Fibroblast of pulmonary artery (primary cell): ENCODE data around the gene THAP8.

Experiments used
- DNase-seq: peaks from one replicate; pipeline ENCODE4 v3.0.0-alpha.2; 2010; ENCODE audit warnings: low read depth
- H3K4me3 ChIP-seq: replicated peaks from 2 replicates; pipeline ENCODE4 v1.5.1; 2011; ENCODE audit warnings: low read depth, mild to moderate bottlenecking, control low read depth, low read length, moderate library complexity
- TF ChIP-seq, protein P1 (sequence below): IDR thresholded peaks from 2 replicates; pipeline ENCODE4 v1.5.1; 2011; ENCODE audit warnings: mild to moderate bottlenecking, control low read depth, low read length, inconsistent platforms; ENCODE audit errors: missing control alignments

Gene THAP8

DNA sequence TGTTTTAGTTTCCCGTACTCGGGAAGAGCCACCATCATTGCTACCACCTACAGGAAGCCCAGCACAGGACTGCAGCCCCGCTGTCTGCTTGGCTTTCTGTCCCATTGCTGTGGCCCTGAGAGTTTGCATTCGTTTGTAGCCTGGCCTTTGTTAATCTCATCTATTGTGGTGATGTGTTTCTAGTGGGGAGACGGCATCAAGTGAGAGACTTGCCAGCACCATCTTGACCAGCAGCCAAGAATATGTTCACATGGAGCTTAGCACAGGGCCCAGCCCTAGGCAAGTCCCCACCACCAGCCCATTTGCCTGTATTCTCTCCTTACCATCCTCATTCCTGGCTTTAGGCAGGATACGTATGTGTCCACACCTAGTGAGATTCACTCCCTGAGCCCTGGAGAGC is 39.6 kb upstream of the THAP8 start:
- TF ChIP-seq, protein P1, sequence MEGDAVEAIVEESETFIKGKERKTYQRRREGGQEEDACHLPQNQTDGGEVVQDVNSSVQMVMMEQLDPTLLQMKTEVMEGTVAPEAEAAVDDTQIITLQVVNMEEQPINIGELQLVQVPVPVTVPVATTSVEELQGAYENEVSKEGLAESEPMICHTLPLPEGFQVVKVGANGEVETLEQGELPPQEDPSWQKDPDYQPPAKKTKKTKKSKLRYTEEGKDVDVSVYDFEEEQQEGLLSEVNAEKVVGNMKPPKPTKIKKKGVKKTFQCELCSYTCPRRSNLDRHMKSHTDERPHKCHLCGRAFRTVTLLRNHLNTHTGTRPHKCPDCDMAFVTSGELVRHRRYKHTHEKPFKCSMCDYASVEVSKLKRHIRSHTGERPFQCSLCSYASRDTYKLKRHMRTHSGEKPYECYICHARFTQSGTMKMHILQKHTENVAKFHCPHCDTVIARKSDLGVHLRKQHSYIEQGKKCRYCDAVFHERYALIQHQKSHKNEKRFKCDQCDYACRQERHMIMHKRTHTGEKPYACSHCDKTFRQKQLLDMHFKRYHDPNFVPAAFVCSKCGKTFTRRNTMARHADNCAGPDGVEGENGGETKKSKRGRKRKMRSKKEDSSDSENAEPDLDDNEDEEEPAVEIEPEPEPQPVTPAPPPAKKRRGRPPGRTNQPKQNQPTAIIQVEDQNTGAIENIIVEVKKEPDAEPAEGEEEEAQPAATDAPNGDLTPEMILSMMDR = no peak
- no peak overlapping the region for H3K4me3 ChIP-seq
- DNase-seq = peak; percentile 10

DNA sequence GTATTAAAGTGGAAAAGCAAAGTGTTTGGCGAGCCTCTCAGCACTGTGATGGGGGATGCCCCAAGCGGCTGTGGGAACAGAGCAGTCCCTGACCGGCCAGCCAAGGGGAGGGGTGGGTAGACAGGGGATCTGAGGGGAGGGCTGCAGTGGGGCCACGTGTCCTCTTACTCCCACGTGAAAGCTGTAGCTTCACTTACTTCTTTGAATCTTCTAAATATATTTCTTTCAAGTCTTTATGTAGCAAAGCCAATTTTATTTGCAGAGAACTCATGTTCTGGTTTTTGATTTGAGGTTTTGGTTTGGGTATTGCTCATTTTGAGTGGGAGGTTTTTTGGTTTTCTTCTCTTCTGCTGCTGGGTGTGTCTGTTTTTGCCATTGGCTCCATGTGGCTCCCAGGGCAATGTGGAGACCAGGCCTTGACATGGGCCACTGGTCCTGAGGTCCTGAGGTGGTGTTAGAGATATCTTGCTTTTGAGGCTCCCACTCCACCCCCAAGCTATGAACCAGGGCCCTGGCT is 39.1 kb upstream of the THAP8 start:
- TF ChIP-seq, protein P1 = no peak
- DNase-seq = no peak
- no peak overlapping the region for H3K4me3 ChIP-seq

DNA sequence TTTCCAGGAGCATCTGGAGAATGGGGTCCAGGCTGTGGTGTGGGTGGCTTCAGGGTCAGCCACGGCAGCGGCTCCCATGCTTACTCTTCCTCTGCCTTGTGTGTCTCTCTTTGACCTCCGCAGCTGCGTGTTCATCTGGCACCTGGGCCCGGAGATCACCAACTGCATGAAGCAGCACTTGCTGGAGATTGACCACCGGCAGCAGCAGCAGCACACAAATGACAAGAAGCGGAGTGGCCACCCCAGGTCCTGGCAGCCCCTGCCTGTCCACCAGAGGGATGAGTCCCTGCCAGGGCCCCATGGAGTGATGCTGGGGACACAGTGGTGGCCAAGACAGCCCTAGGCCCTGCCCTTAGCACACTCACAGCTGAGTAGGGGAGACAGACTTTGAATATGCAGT is 38.5 kb upstream of the THAP8 start:
- no peak overlapping the region for H3K4me3 ChIP-seq
- DNase-seq = no peak
- TF ChIP-seq, protein P1 = no peak

DNA sequence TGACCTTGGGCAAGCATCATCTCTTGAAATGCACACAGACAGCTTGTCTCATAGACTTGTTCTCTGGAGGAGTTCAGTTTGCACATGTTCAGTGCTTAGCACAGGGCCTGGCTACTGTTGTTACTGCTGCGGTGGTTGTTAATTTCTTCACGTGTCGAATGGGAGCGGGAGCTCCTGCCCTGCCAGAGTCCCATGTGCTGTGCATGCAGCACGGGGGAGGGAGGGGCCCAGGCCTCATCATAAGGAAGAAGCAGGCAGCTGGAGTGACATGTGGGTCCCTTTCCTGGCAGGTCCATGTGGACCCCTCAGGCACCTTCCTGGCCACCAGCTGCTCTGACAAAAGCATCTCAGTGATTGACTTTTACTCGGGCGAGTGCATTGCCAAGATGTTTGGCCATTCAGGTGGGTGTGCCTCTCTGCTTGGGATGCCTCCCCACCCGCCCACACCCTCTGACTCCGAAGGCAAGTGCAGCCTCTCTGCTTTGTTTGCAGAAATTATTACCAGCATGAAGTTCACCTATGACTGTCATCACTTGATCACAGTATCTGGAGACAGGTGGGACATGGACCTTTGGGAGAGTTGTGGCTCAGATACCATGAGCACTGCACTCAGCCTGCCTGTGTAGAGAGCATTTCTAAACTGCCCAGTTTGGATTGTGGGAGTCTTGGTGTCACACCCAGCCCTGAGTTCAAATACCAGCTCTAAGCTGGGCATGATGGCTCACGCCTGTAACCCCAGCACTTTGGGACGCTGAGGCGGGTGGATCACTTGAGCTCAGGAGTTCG is 37.0 kb upstream of the THAP8 start:
- no peak for DNase-seq
- no peak overlapping the region for H3K4me3 ChIP-seq
- TF ChIP-seq, protein P1 = no peak

DNA sequence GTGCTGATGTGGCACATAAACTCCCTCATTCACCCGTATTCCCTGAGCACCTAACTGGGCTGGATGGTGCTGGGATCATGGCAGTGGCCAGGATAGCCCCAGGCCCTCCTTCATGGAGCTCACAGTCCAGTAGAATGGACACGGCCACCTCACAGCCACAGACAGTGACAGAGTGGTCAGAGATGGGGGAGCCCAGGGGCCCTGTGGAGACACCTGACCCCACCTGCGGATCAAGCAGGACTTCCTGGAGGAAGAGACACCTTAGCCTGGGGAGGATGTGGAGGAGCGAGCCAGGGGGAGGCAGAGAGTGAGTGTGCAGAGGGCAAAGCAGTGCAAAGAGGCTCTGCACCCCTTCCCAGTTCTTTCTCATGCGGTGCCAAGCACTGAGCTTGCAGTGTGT is 35.8 kb upstream of the THAP8 start:
- DNase-seq = no peak
- TF ChIP-seq, protein P1 = no peak
- H3K4me3 ChIP-seq = no peak overlapping the region

DNA sequence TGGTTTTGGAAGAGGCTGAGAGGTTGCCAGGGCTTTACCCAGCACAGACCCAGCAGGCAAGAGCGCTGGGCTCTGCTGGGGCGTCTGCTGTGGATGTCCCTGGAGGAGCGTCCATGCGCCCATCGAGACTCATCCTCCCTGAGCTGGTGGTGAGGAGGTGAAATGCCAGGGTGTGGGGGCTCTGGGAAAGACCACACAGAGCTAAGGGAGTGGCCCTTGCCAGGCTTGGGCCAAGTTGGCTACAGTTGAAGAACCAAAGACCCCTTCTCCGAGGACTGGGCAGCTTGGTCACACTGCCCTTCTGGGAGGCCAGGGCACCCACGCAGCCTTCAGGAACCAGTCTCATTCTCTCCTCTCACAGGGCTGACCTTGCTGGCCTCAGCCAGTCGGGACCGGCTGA is 32.2 kb upstream of the THAP8 start:
- H3K4me3 ChIP-seq = no peak overlapping the region
- no peak for DNase-seq
- TF ChIP-seq, protein P1 = no peak
